PC-9 (cell line): ENCODE data around the gene KRABD2.

Experiments
- BruUV-seq: library from RNA; stranded (reverse); fragments of 400-500 nt; replicated peaks from 2 replicates; lab custom pipeline; 2021; lab: Mats Ljungman, UMichigan
- CTCF ChIA-PET: fragments of 300-600 bp; sonication (Branson Sonifier 250); formaldehyde crosslinking; loops from one replicate; lab custom pipeline; 2022; ENCODE audit warnings: antibody characterized with exemption; lab: Charles Lee
- POLR2A ChIA-PET: fragments of 300-600 bp; sonication (Branson Sonifier 250); formaldehyde crosslinking; loops from one replicate; lab custom pipeline; 2022; ENCODE audit warnings: antibody characterized with exemption; ENCODE audit not compliant: unreplicated experiment; lab: Charles Lee
- DNase-seq, 2 experiments: peaks; one replicate each; pipeline versions ENCODE4 v3.0.0 to v3.0.0-alpha.2; 2015 to 2022; ENCODE audit warnings: mixed read lengths in 1 of 2
- H2AFZ ChIP-seq: fragments of 200-600 bp; sonication (generic); 2 replicates; pipeline ENCODE4 v1.8.1; 2017; ENCODE audit warnings: antibody characterized with exemption
- H3F3A ChIP-seq: fragments of 200-600 bp; sonication (generic); 2 replicates; pipeline ENCODE4 v1.8.1; 2017; ENCODE audit warnings: antibody characterized with exemption, mild to moderate bottlenecking, low read depth; ENCODE audit not compliant: insufficient read depth
- H3K27ac ChIP-seq: fragments of 200-600 bp; sonication (generic); 2 replicates; pipeline ENCODE4 v1.6.1; 2016; ENCODE audit warnings: mixed run types
- H3K27me3 ChIP-seq: fragments of 200-600 bp; sonication (generic); 2 replicates; pipeline ENCODE4 v1.6.1; 2016; ENCODE audit warnings: low read depth, mixed run types; ENCODE audit not compliant: insufficient read depth
- H3K36me3 ChIP-seq: fragments of 200-600 bp; sonication (generic); 2 replicates; pipeline ENCODE4 v1.6.1; 2016; ENCODE audit warnings: low read depth, mixed run types
- H3K4me1 ChIP-seq: fragments of 200-600 bp; sonication (generic); replicated peaks from 2 replicates; pipeline ENCODE4 v1.6.1; 2016; ENCODE audit warnings: mixed run types; ENCODE audit not compliant: insufficient read depth
- H3K4me2 ChIP-seq: fragments of 200-600 bp; sonication (generic); 2 replicates; pipeline ENCODE4 v1.6.1; 2017; ENCODE audit warnings: mixed run types
- H3K4me3 ChIP-seq: fragments of 200-600 bp; sonication (generic); 2 replicates; pipeline ENCODE4 v1.6.1; 2016; ENCODE audit warnings: mixed run types
- H3K79me2 ChIP-seq: fragments of 200-600 bp; sonication (generic); 2 replicates; pipeline ENCODE4 v1.6.1; 2017; ENCODE audit warnings: low read depth, mixed run types
- H3K9me2 ChIP-seq: fragments of 200-600 bp; sonication (generic); 2 replicates; pipeline ENCODE4 v1.8.1; 2017; ENCODE audit warnings: mild to moderate bottlenecking; ENCODE audit not compliant: insufficient read depth
- H3K9me3 ChIP-seq: fragments of 200-600 bp; sonication (generic); 2 replicates; pipeline ENCODE4 v1.8.1; 2016; ENCODE audit warnings: low read depth; ENCODE audit not compliant: insufficient read depth
- H4K20me1 ChIP-seq: fragments of 200-600 bp; sonication (generic); 2 replicates; pipeline ENCODE4 v1.8.1; 2017; ENCODE audit not compliant: insufficient read depth
- EZH2 ChIP-seq: fragments of 200-600 bp; sonication (generic); IDR thresholded peaks from 2 replicates; pipeline ENCODE4 v1.8.0; 2017; ENCODE audit warnings: antibody characterized with exemption, low read depth
- intact Hi-C: fragments of 100-400 bp; cut with micrococcal nuclease; formaldehyde crosslinking; loops from one replicate; pipeline ENCODE4 v1.10.0; 2022; ENCODE audit not compliant: unreplicated experiment
- TF ChIP-seq, protein P1 (sequence below): fragments of 200-600 bp; sonication (generic); conservative IDR thresholded peaks from 2 replicates; pipeline ENCODE4 v1.6.1; 2017; ENCODE audit warnings: mixed run types, antibody characterized with exemption, mild to moderate bottlenecking, moderate library complexity

The KRABD2 gene

DNA sequence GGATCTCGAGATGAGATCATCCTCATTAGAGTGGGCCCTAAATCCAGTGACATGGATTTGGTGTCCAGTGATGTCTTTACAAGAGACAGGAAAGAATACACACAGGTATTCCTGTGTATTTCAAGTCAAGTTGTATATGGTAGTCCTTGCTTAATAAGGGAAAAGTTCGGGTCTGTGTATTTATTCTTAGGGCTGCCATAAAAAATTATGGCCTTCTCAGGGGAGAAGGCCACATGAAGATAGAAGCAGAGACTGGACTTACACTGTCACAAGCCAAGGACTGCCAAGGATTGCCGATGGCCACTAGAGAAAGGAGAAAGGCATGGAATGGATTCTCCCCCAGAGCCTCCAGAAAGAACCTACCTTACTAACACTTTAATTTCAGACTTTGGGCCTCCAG is 8.3 kb downstream of the KRABD2 start:
- Histone ChIP-seq H3K4me1 (peaks cover 24% of the 10 kb centered on the region), H4K20me1 (no peaks in the 10 kb centered on the region), H3K4me2 (no peak overlapping the region), H3K36me3 (no peaks in the 10 kb centered on the region), H3K9me3 (no peaks in the 10 kb centered on the region), H3K27me3 (no peaks in the 10 kb centered on the region), H2AFZ (no peak overlapping the region), H3K4me3 (no peak overlapping the region), H3K27ac (no peak overlapping the region), H3F3A (0 out of 2 replicates have a peak, but pooled peaks cover 3% of the 10 kb centered on the region), H3K9me2 (no peaks in the 10 kb centered on the region), H3K79me2 (no peaks in the 10 kb centered on the region)
- no TSS peak for BruUV-seq
- TF ChIP-seq EZH2, result no peak
- TF ChIP-seq, protein P1, sequence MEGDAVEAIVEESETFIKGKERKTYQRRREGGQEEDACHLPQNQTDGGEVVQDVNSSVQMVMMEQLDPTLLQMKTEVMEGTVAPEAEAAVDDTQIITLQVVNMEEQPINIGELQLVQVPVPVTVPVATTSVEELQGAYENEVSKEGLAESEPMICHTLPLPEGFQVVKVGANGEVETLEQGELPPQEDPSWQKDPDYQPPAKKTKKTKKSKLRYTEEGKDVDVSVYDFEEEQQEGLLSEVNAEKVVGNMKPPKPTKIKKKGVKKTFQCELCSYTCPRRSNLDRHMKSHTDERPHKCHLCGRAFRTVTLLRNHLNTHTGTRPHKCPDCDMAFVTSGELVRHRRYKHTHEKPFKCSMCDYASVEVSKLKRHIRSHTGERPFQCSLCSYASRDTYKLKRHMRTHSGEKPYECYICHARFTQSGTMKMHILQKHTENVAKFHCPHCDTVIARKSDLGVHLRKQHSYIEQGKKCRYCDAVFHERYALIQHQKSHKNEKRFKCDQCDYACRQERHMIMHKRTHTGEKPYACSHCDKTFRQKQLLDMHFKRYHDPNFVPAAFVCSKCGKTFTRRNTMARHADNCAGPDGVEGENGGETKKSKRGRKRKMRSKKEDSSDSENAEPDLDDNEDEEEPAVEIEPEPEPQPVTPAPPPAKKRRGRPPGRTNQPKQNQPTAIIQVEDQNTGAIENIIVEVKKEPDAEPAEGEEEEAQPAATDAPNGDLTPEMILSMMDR, result no peak
- intact Hi-C loops, result no loop called here
- DNase-seq, result no peak
- CTCF ChIA-PET, result no interaction called here
- POLR2A ChIA-PET, result no interaction called here

DNA sequence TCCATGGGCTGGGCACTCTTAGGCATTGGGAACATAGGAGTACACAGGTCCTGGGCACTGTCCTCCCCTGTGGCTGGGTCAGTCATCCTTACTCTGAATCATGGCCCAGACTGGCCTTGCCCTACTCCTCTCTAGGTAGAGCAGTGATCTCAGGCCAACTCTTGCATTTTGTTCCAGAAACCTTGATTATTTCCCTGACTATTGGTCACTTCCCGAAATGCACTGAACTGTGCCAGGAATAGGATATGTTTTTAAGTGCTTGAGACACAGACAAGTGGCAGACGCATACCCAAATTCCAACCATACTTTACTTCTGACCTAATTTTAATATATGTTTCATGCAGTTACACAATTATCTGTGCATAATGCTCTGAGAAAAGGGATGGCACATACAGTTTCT is 10.3 kb downstream of the KRABD2 start:
- H3F3A ChIP-seq, result 0 out of 2 replicates have a peak, but pooled peaks cover 3% of the 10 kb centered on the region
- H3K27ac ChIP-seq, result no peak overlapping the region
- no peak overlapping the region for H2AFZ ChIP-seq
- peaks cover 20% of the 10 kb centered on the region for H3K4me1 ChIP-seq
- no peaks in the 10 kb centered on the region for H3K27me3 ChIP-seq
- TF ChIP-seq EZH2, result no peak
- TF ChIP-seq, protein P1, result no peak
- BruUV-seq, result no TSS peak
- CTCF ChIA-PET, result no interaction called here
- no peak overlapping the region for H3K4me2 ChIP-seq
- H3K36me3 ChIP-seq, result no peaks in the 10 kb centered on the region
- no peaks in the 10 kb centered on the region for H4K20me1 ChIP-seq
- H3K9me3 ChIP-seq, result no peaks in the 10 kb centered on the region
- POLR2A ChIA-PET, result no interaction called here
- no peak overlapping the region for H3K4me3 ChIP-seq
- intact Hi-C loops, result no loop called here
- no peaks in the 10 kb centered on the region for H3K79me2 ChIP-seq
- H3K9me2 ChIP-seq, result no peaks in the 10 kb centered on the region
- peak in 1 of 2 experiments; percentile 56 for DNase-seq

DNA sequence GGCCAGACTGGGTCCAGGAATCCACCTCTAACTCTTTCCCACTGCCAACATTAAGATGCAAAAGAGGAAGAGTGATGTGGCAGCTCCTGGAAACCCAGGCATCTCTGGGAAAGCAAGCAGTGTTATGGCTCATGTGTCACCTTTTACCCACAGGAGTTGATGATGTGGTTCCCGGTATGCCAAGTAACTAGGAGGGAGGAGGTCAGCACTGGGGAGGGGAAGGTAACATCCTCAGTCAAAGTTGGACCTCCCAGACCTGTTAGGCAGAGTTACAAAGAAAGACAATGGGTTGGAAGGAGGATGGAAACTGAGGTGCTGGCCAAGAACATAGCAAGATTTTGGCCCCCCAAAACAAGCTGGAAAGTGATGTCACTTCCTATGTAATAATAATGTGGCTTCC is 11.4 kb downstream of the KRABD2 start:
- H3F3A ChIP-seq, result 0 out of 2 replicates have a peak, but pooled peaks cover 3% of the 10 kb centered on the region
- ChIA-PET POLR2A (no interaction called here), CTCF (no interaction called here)
- peak; percentile 32 to 63 for DNase-seq
- H3K27ac ChIP-seq, result no peak overlapping the region
- H2AFZ ChIP-seq, result no peak overlapping the region
- BruUV-seq, result no TSS peak
- no peaks in the 10 kb centered on the region for H3K9me3 ChIP-seq
- H3K79me2 ChIP-seq, result no peaks in the 10 kb centered on the region
- intact Hi-C loops, result no loop called here
- peaks cover 20% of the 10 kb centered on the region for H3K4me1 ChIP-seq
- H3K36me3 ChIP-seq, result no peaks in the 10 kb centered on the region
- no peak overlapping the region for H3K4me2 ChIP-seq
- no peak overlapping the region for H3K4me3 ChIP-seq
- TF ChIP-seq, protein P1, result no peak
- TF ChIP-seq EZH2, result no peak
- no peaks in the 10 kb centered on the region for H3K27me3 ChIP-seq
- no peaks in the 10 kb centered on the region for H3K9me2 ChIP-seq
- no peaks in the 10 kb centered on the region for H4K20me1 ChIP-seq
